ENCODE data around the gene NPTX2.
A peak's percentile ranks its signal among the peaks of the same experiment; 100 is the strongest.
"Not testable (repeated sequence)": the region's sequence is repeated elsewhere in the genome, so short reads cannot be mapped to it uniquely, and the experiment has no call there.

The NPTX2 gene, protein sequence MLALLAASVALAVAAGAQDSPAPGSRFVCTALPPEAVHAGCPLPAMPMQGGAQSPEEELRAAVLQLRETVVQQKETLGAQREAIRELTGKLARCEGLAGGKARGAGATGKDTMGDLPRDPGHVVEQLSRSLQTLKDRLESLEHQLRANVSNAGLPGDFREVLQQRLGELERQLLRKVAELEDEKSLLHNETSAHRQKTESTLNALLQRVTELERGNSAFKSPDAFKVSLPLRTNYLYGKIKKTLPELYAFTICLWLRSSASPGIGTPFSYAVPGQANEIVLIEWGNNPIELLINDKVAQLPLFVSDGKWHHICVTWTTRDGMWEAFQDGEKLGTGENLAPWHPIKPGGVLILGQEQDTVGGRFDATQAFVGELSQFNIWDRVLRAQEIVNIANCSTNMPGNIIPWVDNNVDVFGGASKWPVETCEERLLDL

DNA sequence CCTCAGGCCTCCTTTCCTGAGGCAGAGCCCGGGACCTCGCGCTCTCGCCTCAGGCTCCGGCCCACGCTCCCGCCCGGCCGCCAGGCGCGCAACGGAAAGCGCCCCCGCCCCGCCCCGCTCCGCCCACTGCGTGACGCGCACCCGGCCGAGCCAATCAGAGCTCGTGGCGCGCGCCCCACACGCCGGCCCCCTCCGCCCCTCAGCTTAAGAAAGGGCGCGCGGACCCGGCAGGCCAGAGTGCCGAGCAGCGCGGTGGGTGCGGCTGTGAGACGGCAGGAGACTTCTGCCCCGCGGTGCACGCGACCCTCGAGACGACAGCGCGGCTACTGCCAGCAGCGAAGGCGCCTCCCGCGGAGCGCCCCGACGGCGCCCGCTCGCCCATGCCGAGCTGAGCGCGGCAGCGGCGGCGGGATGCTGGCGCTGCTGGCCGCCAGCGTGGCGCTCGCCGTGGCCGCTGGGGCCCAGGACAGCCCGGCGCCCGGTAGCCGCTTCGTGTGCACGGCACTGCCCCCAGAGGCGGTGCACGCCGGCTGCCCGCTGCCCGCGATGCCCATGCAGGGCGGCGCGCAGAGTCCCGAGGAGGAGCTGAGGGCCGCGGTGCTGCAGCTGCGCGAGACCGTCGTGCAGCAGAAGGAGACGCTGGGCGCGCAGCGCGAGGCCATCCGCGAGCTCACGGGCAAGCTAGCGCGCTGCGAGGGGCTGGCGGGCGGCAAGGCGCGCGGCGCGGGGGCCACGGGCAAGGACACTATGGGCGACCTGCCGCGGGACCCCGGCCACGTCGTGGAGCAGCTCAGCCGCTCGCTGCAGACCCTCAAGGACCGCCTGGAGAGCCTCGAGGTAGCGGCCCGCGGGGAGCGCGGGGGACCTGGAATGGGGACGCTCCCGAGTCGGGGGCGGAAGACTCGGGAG lies at the start of gene NPTX2:
NPTX2 (plus strand) TSS at position 235 of the 909 bp plus-strand sequence; CDS start at position 412, 177 bp downstream.
- CTCF ChIA-PET = no interaction called here
- POLR2A ChIA-PET = no interaction called here
- no peak for DNase-seq (ENCODE audit: low read depth, low spot score)
- TF ChIP-seq, protein P1, sequence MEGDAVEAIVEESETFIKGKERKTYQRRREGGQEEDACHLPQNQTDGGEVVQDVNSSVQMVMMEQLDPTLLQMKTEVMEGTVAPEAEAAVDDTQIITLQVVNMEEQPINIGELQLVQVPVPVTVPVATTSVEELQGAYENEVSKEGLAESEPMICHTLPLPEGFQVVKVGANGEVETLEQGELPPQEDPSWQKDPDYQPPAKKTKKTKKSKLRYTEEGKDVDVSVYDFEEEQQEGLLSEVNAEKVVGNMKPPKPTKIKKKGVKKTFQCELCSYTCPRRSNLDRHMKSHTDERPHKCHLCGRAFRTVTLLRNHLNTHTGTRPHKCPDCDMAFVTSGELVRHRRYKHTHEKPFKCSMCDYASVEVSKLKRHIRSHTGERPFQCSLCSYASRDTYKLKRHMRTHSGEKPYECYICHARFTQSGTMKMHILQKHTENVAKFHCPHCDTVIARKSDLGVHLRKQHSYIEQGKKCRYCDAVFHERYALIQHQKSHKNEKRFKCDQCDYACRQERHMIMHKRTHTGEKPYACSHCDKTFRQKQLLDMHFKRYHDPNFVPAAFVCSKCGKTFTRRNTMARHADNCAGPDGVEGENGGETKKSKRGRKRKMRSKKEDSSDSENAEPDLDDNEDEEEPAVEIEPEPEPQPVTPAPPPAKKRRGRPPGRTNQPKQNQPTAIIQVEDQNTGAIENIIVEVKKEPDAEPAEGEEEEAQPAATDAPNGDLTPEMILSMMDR (IDR thresholded peaks at IDR 0.05; ENCODE audit: insufficient read depth, low read length, missing control alignments) = peak; percentile 7
- no peak within 1 kb of the TSS for H3K4me3 ChIP-seq (ENCODE audit: low read depth, low read length)

DNA sequence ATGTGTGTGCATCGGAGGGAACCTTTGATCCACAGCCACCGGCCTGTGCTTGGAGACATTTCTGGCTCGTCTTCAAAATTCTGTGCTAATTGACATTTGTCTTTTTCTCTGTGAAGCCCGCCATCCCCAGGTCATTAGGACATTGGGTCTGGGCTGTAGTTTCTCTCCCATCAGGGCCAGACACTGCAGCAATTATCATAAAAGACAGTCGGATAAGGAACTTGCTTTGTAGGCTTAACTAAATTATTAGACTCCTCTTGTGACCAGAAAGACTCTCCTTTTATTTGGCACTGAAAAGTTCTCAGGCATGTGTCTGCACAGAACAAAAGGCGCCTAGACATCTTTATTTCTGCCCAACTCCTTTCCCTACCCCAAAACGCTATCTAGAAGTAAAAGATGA lies 49.1 kb upstream of the NPTX2 start:
- ChIA-PET CTCF (no interaction called here), POLR2A (no interaction called here)
- TF ChIP-seq, protein P1 (IDR thresholded peaks at IDR 0.05; ENCODE audit: insufficient read depth, low read length, missing control alignments) = no peak
- no peak for DNase-seq (ENCODE audit: low read depth, low spot score)
- no peak overlapping the region for H3K4me3 ChIP-seq (ENCODE audit: low read depth, low read length)

DNA sequence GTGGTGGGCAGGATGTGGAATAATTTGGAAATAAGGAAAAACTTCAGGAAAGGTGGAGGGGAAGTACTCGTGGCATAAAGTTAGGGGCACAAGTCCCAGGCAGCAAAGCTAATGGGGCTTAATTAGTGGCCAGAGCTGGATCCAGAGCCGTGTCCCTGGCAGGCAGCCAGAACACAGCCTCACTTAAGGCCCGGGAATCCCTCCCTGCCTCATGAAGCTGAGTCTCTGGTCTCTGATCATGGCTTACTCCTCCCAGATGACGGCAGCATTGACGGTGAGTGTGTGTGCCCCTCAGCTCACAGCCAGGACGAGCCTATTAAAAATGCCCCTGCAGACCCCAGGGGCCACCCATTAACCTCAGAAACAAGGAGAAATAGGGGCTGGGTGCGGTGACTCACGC lies 48.2 kb upstream of the NPTX2 start:
- ChIA-PET POLR2A (no interaction called here), CTCF (no interaction called here)
- TF ChIP-seq, protein P1 (IDR thresholded peaks at IDR 0.05; ENCODE audit: insufficient read depth, low read length, missing control alignments) = no peak
- no peak overlapping the region for H3K4me3 ChIP-seq (ENCODE audit: low read depth, low read length)
- DNase-seq (ENCODE audit: low read depth, low spot score) = no peak

DNA sequence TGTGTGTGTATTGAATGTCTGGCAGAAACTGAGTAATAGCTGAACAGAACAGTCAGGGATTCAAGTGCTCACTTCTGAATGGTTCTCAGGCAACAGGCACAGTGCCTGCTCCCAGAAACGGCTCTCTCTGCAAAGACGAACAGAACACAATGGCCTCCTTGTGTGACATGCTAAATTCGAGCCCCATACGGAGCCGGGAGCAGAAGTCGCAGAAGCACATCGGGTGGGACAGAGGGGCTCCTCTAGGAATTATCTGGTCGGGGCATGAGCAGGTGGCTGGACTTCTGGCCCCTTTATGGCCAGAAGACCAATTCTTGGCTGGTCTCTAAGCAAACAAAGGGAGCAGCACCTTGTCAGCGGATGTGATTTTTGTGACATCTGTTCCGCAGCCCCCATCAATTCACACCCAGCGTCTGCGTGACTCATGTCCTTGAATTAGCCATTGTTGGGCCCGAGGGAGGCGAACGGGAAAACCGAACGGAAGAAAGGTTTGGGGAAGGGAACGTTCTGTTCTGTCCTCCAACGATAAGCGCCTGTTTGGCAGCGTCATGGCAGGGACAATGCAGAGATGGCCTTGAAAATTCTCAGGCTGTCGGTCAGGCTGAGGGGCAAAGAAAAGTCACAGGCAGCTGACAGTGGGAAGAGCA lies 47.3 kb upstream of the NPTX2 start:
- ChIA-PET CTCF (no interaction called here), POLR2A (no interaction called here)
- DNase-seq (ENCODE audit: low read depth, low spot score) = no peak
- TF ChIP-seq, protein P1 (IDR thresholded peaks at IDR 0.05; ENCODE audit: insufficient read depth, low read length, missing control alignments) = no peak
- no peak overlapping the region for H3K4me3 ChIP-seq (ENCODE audit: low read depth, low read length)

DNA sequence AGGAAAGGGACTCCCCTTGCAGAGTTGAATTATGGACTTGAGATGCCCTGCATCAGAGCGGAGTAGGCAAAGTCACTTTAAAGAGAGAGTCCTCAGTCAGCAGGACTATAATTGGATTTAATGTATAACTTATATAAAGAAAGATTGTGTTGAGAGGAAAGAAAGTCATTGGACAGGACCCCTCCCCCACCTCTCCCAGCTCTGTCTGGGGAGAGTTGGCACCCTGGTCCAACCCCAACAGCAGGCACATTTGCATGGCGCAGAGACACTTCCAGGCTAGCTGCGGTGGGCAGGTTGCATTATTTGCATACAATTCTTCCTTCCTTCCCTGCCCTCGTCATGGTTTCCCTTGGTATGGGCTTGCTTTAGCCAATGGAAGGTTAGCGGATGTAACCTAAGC lies 46.1 kb upstream of the NPTX2 start:
- TF ChIP-seq, protein P1 (IDR thresholded peaks at IDR 0.05; ENCODE audit: insufficient read depth, low read length, missing control alignments) = no peak
- ChIA-PET CTCF (no interaction called here), POLR2A (no interaction called here)
- DNase-seq (ENCODE audit: low read depth, low spot score) = no peak
- H3K4me3 ChIP-seq (ENCODE audit: low read depth, low read length) = no peak overlapping the region

DNA sequence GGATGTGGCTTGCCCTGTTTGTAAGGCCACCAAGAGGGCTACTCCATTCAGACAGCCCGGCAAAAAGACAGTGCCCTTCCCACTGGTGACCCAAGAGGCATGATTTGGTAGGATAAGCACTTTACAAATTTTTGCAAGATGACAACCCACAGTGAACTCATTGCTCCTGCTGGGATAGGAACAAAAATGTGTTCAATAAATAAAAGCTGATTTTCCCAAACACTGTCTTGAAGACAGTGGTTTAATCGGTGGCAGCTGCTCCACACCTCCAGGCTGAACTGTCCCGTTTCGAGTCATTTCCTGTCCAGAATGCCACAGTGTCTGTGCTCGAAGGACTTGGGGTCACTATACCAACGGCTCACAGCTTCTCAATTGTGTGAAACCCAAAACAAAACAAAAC lies 45.1 kb upstream of the NPTX2 start:
- ChIA-PET CTCF (no interaction called here), POLR2A (no interaction called here)
- TF ChIP-seq, protein P1 (IDR thresholded peaks at IDR 0.05; ENCODE audit: insufficient read depth, low read length, missing control alignments) = no peak
- H3K4me3 ChIP-seq (ENCODE audit: low read depth, low read length) = no peak overlapping the region
- DNase-seq (ENCODE audit: low read depth, low spot score) = no peak

DNA sequence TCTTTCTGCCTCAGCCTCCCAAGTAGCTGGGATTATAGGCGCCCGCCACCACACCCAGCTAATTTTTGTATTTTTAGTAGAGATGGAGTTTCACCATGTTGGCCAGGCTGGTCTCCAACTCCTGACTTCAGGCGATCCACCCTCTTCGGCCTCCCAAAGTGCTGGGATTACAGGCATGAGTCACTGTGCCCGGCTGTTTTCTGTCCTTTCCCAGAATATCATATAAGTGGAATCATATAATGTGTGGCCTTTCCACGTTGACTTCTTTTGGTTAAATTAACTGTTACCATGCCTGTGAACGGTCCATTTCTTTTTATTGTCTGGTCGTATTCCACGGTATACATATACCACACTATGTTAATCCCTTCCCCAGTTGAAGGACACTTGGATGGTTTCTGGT lies 44.4 kb upstream of the NPTX2 start:
- DNase-seq (ENCODE audit: low read depth, low spot score); H3K4me3 ChIP-seq (ENCODE audit: low read depth, low read length); POLR2A ChIA-PET; CTCF ChIA-PET: not testable (repeated sequence)
